ENCODE data around the gene EXOC6B. TPM values are rescaled to one million over a fixed set of nuclear protein-coding genes. Genes with fewer than 3 reads are reported as not detected.

Gene EXOC6B
- total RNA-seq, 1 experiment from 2014 or later = 40.1 TPM

- no peak for DNase-seq
- H3K23ac ChIP-seq (ENCODE audit: insufficient read length, low read depth, low read length) = no peak overlapping the region
- H3K27me3 ChIP-seq (ENCODE audit: insufficient read depth, low read length) = no peaks in the 10 kb centered on the region
- no peaks in the 10 kb centered on the region for H3K23me2 ChIP-seq (ENCODE audit: insufficient read length, low read depth, low read length, poor library complexity, severe bottlenecking)
- H2BK120ac ChIP-seq (ENCODE audit: low read depth, low read length, poor library complexity, severe bottlenecking) = no peak overlapping the region
- no peak overlapping the region for H2BK12ac ChIP-seq (ENCODE audit: insufficient read length, low read depth, low read length)
- WGBS (ENCODE audit: extremely low coverage, insufficient read length, low lambda C conversion rate) = no CpG with 5 or more reads among the region's 3 CpGs
- no peak for TF ChIP-seq CTCF (conservative IDR thresholded peaks at IDR 0.05)
- Mint-ChIP-seq H3K4me1 (peaks cover 9 to 15% of the 10 kb centered on the region in 2 experiments), H3K9me3 (no peaks in the 10 kb centered on the region), H3K36me3 (ENCODE audit: insufficient read depth in 1 of 3, low read depth in 3 of 3) (no peaks in the 10 kb centered on the region), H3K4me3 (no peak overlapping the region), H3K27ac (no peak overlapping the region), H3K27me3 (ENCODE audit: low read depth) (no peaks in the 10 kb centered on the region)
- H2BK5ac ChIP-seq (ENCODE audit: insufficient read length, low read length) = no peak overlapping the region
- H3K56ac ChIP-seq (ENCODE audit: insufficient read length, low read depth, low read length) = no peak overlapping the region
- H2AK5ac ChIP-seq (ENCODE audit: insufficient read length, low read length) = no peak overlapping the region
- H2BK15ac ChIP-seq (ENCODE audit: low read depth, low read length) = no peak overlapping the region
- H3K9ac ChIP-seq (ENCODE audit: extremely low read depth, insufficient read length, low read length) = no peak overlapping the region
- no peaks in the 10 kb centered on the region for H4K20me1 ChIP-seq (ENCODE audit: control insufficient read depth, insufficient read depth, insufficient read length)
- H3K4me1 ChIP-seq (ENCODE audit: insufficient read depth, low read length) = peaks cover 4% of the 10 kb centered on the region; the same call in 1 of the 2 replicates
- H3K79me2 ChIP-seq (ENCODE audit: insufficient read depth, low read length) = no peaks in the 10 kb centered on the region; the same call in 1 of the 2 replicates
- no peak overlapping the region for H3K4ac ChIP-seq (ENCODE audit: low read depth, low read length)
- H3K79me1 ChIP-seq (ENCODE audit: insufficient read depth, low read depth, low read length, poor library complexity, severe bottlenecking) = no peaks in the 10 kb centered on the region
- H4K5ac ChIP-seq (ENCODE audit: insufficient read length, low read depth, low read length) = no peak overlapping the region
- no peak overlapping the region for H3K4me2 ChIP-seq (ENCODE audit: insufficient read depth, insufficient read length, low read length)
- H4K91ac ChIP-seq (ENCODE audit: insufficient read length, low read depth, low read length) = no peak overlapping the region
- H3K9me3 ChIP-seq (ENCODE audit: control insufficient read depth, low read depth, low read length) = no peaks in the 10 kb centered on the region
- no peak overlapping the region for H2AFZ ChIP-seq (ENCODE audit: low read length)
- H3K18ac ChIP-seq (ENCODE audit: insufficient read length, low read depth, low read length) = no peak overlapping the region
- no peak overlapping the region for H2BK20ac ChIP-seq (ENCODE audit: low read depth, low read length, poor library complexity, severe bottlenecking)
- H4K8ac ChIP-seq (replicated peaks; ENCODE audit: insufficient read length, low read depth, low read length) = no peak overlapping the region
- no peak overlapping the region for H3T11ph ChIP-seq (ENCODE audit: low read length)
- no peak overlapping the region for H3K27ac ChIP-seq (ENCODE audit: insufficient read length, low read depth, low read length)
- H3K14ac ChIP-seq (ENCODE audit: insufficient read depth, low read length) = no peak overlapping the region
These were observed 127.5 kb downstream of the EXOC6B start for GRCh38 chr2:72698300-72698699.
